Measurements from ENCODE around the gene TBC1D14. TPM values are rescaled to one million over a fixed set of nuclear protein-coding genes. Genes with fewer than 3 reads are reported as not detected.

Gene TBC1D14, protein sequence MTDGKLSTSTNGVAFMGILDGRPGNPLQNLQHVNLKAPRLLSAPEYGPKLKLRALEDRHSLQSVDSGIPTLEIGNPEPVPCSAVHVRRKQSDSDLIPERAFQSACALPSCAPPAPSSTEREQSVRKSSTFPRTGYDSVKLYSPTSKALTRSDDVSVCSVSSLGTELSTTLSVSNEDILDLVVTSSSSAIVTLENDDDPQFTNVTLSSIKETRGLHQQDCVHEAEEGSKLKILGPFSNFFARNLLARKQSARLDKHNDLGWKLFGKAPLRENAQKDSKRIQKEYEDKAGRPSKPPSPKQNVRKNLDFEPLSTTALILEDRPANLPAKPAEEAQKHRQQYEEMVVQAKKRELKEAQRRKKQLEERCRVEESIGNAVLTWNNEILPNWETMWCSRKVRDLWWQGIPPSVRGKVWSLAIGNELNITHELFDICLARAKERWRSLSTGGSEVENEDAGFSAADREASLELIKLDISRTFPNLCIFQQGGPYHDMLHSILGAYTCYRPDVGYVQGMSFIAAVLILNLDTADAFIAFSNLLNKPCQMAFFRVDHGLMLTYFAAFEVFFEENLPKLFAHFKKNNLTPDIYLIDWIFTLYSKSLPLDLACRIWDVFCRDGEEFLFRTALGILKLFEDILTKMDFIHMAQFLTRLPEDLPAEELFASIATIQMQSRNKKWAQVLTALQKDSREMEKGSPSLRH
- 10 to 100 TPM; 43.2 to 46.6 TPM for total RNA-seq

DNA sequence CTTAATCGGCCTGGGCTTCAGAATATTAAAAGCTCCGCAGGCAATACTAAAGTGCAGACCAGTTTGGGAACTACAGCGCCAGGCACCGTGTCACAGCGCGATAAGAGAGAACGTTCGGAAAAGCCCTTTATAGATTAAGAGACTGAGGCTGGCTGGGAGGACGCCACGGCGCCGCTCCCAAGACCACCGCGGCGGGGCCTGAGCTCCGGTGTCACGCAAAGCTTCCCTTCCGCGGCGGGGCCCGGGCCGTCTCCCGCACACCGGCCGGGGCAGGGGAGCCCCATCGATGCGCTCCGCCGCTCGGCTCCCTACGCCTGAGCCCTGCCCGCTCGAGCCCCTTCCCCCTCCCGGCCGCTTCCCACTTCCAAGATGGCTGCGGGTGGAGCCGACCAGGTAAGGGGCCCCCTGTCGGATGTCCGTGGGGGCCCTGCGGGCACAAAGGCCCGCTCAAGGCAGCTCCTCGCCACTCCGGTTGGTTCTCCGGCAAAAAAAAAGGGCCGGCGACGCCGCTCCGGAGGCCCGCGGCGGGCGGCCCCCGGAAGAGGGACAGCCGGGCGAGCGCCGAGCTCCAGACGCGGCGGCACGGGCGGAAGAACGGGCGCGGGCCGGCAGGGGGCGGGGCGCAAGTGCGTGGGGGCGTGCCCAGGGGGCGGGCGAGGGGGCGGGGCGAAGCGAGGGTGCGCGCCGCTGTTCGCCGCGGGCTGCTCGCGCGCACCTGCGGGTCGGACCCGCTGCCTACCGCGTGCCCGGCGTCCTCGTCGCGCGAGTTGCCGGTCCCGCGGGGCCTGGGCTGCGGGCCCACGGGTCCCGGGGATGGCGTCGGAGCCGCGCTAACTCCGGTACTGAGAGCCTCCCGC is at the start of gene TBC1D14:
Gene TBC1D14 (plus strand): TSS at position 714 of the 857 bp plus-strand sequence. CDS start 13,564 bp downstream, outside the sequence.
- TF ChIP-seq, protein P1, sequence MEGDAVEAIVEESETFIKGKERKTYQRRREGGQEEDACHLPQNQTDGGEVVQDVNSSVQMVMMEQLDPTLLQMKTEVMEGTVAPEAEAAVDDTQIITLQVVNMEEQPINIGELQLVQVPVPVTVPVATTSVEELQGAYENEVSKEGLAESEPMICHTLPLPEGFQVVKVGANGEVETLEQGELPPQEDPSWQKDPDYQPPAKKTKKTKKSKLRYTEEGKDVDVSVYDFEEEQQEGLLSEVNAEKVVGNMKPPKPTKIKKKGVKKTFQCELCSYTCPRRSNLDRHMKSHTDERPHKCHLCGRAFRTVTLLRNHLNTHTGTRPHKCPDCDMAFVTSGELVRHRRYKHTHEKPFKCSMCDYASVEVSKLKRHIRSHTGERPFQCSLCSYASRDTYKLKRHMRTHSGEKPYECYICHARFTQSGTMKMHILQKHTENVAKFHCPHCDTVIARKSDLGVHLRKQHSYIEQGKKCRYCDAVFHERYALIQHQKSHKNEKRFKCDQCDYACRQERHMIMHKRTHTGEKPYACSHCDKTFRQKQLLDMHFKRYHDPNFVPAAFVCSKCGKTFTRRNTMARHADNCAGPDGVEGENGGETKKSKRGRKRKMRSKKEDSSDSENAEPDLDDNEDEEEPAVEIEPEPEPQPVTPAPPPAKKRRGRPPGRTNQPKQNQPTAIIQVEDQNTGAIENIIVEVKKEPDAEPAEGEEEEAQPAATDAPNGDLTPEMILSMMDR (IDR thresholded peaks at IDR 0.05), result no peak
- intact Hi-C loops (cut with DNase I), result loop anchor here (5.0 kb wide), 1 partner anchor 78 kb away; no protein-coding TSS in a partner anchor
- H3K9me3 ChIP-seq, result no peaks in the 10 kb centered on the region
- peak; percentile 86 for DNase-seq
- peaks cover 4% of the 10 kb centered on the region for H3K4me1 ChIP-seq
- no peaks in the 10 kb centered on the region for H3K36me3 ChIP-seq
- H3K27ac ChIP-seq, result peak within 1 kb of the TSS; percentile 96
- peak within 1 kb of the TSS; percentile 48 for H3K4me3 ChIP-seq
- H3K27me3 ChIP-seq, result no peaks in the 10 kb centered on the region
- H3K9ac ChIP-seq (ENCODE audit: low read depth in 2 of 2, low read length in 2 of 2), result peak within 1 kb of the TSS; percentile 80 to 98

DNA sequence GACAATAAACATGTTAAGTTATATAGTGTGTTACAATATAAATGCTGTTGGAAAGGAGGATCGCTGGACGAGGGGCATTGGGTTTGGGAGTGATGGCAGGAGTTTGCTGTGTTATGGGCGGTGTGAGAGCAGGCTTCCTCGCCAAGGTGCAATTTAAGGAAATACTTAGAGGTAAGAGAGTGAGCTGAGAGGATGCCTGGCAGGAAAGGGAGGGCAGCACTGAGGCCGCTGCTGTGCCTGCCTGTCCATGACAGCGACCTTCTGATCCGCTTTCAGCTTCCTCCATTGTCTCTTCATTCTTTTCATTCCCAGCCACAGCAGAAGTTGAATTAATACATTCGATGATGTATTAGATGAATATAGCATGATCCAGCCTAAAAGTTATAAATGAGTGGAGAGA is 41.2 kb upstream of the TBC1D14 start:
- intact Hi-C loops (cut with DNase I), result no loop called here
- Histone ChIP-seq H3K36me3 (no peaks in the 10 kb centered on the region), H3K27me3 (no peaks in the 10 kb centered on the region), H3K4me3 (no peak overlapping the region), H3K9me3 (no peaks in the 10 kb centered on the region), H3K27ac (no peak overlapping the region), H3K4me1 (no peaks in the 10 kb centered on the region), H3K9ac (ENCODE audit: low read depth in 2 of 2, low read length in 2 of 2) (no peak overlapping the region)
- TF ChIP-seq, protein P1 (IDR thresholded peaks at IDR 0.05), result no peak
- DNase-seq, result no peak

DNA sequence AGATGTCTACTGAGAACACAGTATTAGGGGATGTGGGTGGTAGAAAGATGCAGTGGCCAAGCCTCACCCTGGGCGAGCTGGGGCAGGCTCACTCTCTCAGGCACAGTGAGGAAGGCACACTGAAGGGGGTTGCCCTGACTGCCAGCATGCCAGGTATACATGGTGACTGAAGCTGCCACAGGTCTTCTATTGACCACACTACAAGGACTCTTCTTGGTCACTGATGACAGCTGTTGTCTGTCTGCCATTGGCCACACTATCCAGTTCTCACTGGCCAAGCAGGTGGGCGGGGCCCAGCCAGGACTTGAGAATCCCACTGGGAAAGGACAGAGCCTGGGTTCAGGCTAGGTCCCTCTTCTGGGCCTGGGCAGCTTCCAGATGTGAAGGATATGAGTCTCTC is 39.7 kb upstream of the TBC1D14 start:
- no peak for DNase-seq
- H3K9me3 ChIP-seq, result no peaks in the 10 kb centered on the region
- no peaks in the 10 kb centered on the region for H3K4me1 ChIP-seq
- no peak overlapping the region for H3K4me3 ChIP-seq
- H3K27ac ChIP-seq, result no peak overlapping the region
- no peak overlapping the region for H3K9ac ChIP-seq (ENCODE audit: low read depth in 2 of 2, low read length in 2 of 2)
- no peaks in the 10 kb centered on the region for H3K27me3 ChIP-seq
- intact Hi-C loops (cut with DNase I), result no loop called here
- TF ChIP-seq, protein P1 (IDR thresholded peaks at IDR 0.05), result no peak
- peaks cover 9% of the 10 kb centered on the region for H3K36me3 ChIP-seq

DNA sequence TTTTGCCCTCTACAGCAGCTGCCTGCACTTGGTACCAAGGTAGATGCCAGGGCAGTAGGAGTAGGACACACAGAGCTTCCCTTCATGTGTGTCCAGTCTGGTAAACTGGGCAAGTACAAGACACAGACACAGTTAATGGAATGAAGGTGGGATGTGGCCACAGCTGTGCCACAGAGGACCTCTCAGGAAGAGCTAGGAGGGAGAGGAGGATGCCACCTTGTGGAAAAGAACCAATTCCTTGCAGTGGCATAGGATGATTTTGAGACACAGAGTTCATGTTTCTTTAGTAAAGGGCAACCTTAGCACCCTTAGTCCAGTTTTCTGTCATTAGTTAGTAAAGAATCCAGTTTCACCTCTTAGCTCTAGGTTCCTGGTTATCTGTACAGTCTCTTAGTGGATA is 36.3 kb upstream of the TBC1D14 start:
- H3K9me3 ChIP-seq, result no peaks in the 10 kb centered on the region
- no peak overlapping the region for H3K4me3 ChIP-seq
- no peaks in the 10 kb centered on the region for H3K27me3 ChIP-seq
- no peak for DNase-seq
- intact Hi-C loops (cut with DNase I), result loop anchor here (2.0 kb wide), 1 partner anchor 152 kb away; no protein-coding TSS in a partner anchor
- H3K9ac ChIP-seq (ENCODE audit: low read depth in 2 of 2, low read length in 2 of 2), result no peak overlapping the region
- TF ChIP-seq, protein P1 (IDR thresholded peaks at IDR 0.05), result no peak
- H3K36me3 ChIP-seq, result peaks cover 10% of the 10 kb centered on the region
- no peak overlapping the region for H3K27ac ChIP-seq
- no peaks in the 10 kb centered on the region for H3K4me1 ChIP-seq

All from colonic mucosa (tissue), 4 donors.